ENCODE data around the gene CGRRF1. TPM values are rescaled to one million over a fixed set of nuclear protein-coding genes. Genes with fewer than 3 reads are reported as not detected.

Gene CGRRF1
- total and polyA plus RNA-seq, 2 of the 13 experiments (the other 11 are each of a cell fraction or from before 2014, with no cell fraction given), result 16.8 to 18.2 TPM

DNA sequence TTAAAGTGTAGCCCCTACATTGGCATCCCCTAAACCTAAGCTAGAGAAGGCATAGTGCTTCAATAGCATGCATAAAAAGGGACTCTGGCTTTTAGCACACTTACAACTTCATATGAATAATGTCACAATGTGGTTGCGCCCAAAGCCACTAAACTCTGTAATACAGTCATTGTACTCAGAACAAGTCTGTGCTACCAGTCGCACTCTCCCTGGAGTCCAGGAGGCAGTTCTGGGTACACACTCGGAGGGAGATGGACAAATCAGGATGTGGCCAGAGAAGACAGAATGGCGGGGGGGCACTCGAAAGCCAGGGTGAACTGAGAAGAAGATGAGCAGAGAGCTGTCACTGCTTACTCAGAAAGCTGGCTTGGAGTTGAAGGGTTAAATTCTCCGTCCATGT is 67.8 kb downstream of the CGRRF1 start (continued):
- no peak for TF ChIP-seq SMYD3 (CRISPR knock-in tag; IDR thresholded peaks at IDR 0.05)
- no peak for TF ChIP-seq ATF4 (CRISPR knock-in tag; IDR thresholded peaks at IDR 0.05)

DNA sequence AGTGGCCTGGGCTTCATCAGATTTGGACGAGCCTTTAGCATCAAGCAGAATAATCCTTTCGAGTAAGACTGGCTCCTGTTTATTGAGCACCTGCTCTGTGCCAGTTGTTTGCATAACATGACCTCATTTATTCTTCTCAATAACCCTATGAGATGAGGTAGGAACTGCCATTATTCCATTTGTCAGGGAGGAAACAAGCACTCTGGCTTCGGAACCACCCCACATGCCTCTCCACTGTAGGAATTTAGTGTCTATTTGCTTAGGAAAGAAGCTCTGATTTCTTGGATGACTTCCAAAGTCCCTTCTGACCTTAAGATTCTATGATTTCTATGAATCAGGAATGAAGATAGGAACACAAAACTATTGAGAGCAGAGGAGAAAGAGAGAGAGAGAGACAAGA is 68.3 kb downstream of the CGRRF1 start:
- no peaks in the 10 kb centered on the region for H3K9me3 ChIP-seq (ENCODE audit: low read length)
- H3K79me2 ChIP-seq (ENCODE audit: insufficient read depth, low read length), result peaks cover 93% of the 10 kb centered on the region
- intact Hi-C loops (cut with micrococcal nuclease; ENCODE audit: unreplicated experiment) (no loop called here), in situ Hi-C loops (cut with HindIII; ENCODE audit: extremely low pct_ligation_motif_present, low pct_unique_long_range_greater_than_20kb) (no loop called here)
- H4K20me1 ChIP-seq (ENCODE audit: insufficient read depth, low read length), result peaks cover 55% of the 10 kb centered on the region
- H3K4me1 ChIP-seq (ENCODE audit: insufficient read depth, low read length), result peaks cover 72% of the 10 kb centered on the region
- DNase-seq (ENCODE audit: low spot score) (peak; percentile 20), ATAC-seq (no peak; the same call in 2 of the 3 replicates), FAIRE-seq (no peak)
- no peak overlapping the region for H3K9ac ChIP-seq (ENCODE audit: insufficient read depth, low read depth, low read length)
- H3K27ac ChIP-seq (ENCODE audit: extremely low read length, insufficient read depth, low read length), result no peak overlapping the region
- no peak overlapping the region for H3K4me2 ChIP-seq (ENCODE audit: low read depth, low read length)
- peaks cover 9 to 44% of the 10 kb centered on the region in 2 experiments; a peak in 4 of 5 replicates for H3K36me3 ChIP-seq (replicated peaks in 1 of 2; ENCODE audit: control insufficient read depth in 1 of 2, insufficient read depth in 2 of 2, low read length in 2 of 2)
- H3K4me3 ChIP-seq (replicated peaks in 1 of 3; ENCODE audit: insufficient read depth in 1 of 3, low read depth in 2 of 3, low read length in 3 of 3), result no peak overlapping the region
- no peak overlapping the region for H2AFZ ChIP-seq (ENCODE audit: low read length)
- ChIA-PET POLR2A (interaction anchor here (0.7 to 1.8 kb wide), 3 partner anchors 11 to 14 kb away, joined by 3 to 7 read pairs (median 3); partner anchors contain the start of gene SAMD4A), CTCF (ENCODE audit: low intra/inter-chr PET ratio, low total read pairs) (no interaction called here)
- WGBS (ENCODE audit: low lambda C conversion rate), result 96% methylated on average over 3 of the region's 3 CpGs
- BruUV-seq (replicated peaks), result no TSS peak
- H3K27me3 ChIP-seq (ENCODE audit: control insufficient read depth in 1 of 2, insufficient read depth in 2 of 2, low read length in 2 of 2), result no peaks in the 10 kb centered on the region
- no peak for TF ChIP-seq ZNF687 (CRISPR knock-in tag; IDR thresholded peaks at IDR 0.05)
- TF ChIP-seq XRCC5 (optimal IDR thresholded peaks at IDR 0.05; ENCODE audit: low read length), result no peak
- TF ChIP-seq, protein P1, sequence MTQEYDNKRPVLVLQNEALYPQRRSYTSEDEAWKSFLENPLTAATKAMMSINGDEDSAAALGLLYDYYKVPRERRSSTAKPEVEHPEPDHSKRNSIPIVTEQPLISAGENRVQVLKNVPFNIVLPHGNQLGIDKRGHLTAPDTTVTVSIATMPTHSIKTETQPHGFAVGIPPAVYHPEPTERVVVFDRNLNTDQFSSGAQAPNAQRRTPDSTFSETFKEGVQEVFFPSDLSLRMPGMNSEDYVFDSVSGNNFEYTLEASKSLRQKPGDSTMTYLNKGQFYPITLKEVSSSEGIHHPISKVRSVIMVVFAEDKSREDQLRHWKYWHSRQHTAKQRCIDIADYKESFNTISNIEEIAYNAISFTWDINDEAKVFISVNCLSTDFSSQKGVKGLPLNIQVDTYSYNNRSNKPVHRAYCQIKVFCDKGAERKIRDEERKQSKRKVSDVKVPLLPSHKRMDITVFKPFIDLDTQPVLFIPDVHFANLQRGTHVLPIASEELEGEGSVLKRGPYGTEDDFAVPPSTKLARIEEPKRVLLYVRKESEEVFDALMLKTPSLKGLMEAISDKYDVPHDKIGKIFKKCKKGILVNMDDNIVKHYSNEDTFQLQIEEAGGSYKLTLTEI (CRISPR knock-in tag; conservative IDR thresholded peaks at IDR 0.05), result no peak
- TF ChIP-seq ZNF441 (CRISPR knock-in tag; IDR thresholded peaks at IDR 0.05; ENCODE audit: borderline replicate concordance), result no peak
- no peak for TF ChIP-seq HHEX (CRISPR knock-in tag; IDR thresholded peaks at IDR 0.05)
- TF ChIP-seq, protein P2, sequence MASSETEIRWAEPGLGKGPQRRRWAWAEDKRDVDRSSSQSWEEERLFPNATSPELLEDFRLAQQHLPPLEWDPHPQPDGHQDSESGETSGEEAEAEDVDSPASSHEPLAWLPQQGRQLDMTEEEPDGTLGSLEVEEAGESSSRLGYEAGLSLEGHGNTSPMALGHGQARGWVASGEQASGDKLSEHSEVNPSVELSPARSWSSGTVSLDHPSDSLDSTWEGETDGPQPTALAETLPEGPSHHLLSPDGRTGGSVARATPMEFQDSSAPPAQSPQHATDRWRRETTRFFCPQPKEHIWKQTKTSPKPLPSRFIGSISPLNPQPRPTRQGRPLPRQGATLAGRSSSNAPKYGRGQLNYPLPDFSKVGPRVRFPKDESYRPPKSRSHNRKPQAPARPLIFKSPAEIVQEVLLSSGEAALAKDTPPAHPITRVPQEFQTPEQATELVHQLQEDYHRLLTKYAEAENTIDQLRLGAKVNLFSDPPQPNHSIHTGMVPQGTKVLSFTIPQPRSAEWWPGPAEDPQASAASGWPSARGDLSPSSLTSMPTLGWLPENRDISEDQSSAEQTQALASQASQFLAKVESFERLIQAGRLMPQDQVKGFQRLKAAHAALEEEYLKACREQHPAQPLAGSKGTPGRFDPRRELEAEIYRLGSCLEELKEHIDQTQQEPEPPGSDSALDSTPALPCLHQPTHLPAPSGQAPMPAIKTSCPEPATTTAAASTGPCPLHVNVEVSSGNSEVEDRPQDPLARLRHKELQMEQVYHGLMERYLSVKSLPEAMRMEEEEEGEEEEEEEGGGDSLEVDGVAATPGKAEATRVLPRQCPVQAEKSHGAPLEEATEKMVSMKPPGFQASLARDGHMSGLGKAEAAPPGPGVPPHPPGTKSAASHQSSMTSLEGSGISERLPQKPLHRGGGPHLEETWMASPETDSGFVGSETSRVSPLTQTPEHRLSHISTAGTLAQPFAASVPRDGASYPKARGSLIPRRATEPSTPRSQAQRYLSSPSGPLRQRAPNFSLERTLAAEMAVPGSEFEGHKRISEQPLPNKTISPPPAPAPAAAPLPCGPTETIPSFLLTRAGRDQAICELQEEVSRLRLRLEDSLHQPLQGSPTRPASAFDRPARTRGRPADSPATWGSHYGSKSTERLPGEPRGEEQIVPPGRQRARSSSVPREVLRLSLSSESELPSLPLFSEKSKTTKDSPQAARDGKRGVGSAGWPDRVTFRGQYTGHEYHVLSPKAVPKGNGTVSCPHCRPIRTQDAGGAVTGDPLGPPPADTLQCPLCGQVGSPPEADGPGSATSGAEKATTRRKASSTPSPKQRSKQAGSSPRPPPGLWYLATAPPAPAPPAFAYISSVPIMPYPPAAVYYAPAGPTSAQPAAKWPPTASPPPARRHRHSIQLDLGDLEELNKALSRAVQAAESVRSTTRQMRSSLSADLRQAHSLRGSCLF (CRISPR knock-in tag; IDR thresholded peaks at IDR 0.05; ENCODE audit: borderline replicate concordance), result no peak
- no peak for TF ChIP-seq GZF1 (CRISPR knock-in tag; IDR thresholded peaks at IDR 0.05)
- TF ChIP-seq, protein P3, sequence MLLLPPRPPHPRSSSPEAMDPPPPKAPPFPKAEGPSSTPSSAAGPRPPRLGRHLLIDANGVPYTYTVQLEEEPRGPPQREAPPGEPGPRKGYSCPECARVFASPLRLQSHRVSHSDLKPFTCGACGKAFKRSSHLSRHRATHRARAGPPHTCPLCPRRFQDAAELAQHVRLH (CRISPR knock-in tag; IDR thresholded peaks at IDR 0.05; ENCODE audit: borderline replicate concordance, low read depth), result no peak

All from HepG2 (cell line).